GM19372 (cell line): Measurements from ENCODE around the gene SLC20A1.
"Not testable (repeated sequence)": the region's sequence is repeated elsewhere in the genome, so short reads cannot be mapped to it uniquely, and the experiment has no call there.

ENCODE experiments used
- ATAC-seq: cut with Tn5 transposase; IDR thresholded peaks from one replicate; pipeline ENCODE4 v1.9.1; 2021; ENCODE audit warnings: mild to moderate bottlenecking, low read depth, moderate library complexity; ENCODE audit not compliant: unreplicated experiment

SLC20A1 gene

DNA sequence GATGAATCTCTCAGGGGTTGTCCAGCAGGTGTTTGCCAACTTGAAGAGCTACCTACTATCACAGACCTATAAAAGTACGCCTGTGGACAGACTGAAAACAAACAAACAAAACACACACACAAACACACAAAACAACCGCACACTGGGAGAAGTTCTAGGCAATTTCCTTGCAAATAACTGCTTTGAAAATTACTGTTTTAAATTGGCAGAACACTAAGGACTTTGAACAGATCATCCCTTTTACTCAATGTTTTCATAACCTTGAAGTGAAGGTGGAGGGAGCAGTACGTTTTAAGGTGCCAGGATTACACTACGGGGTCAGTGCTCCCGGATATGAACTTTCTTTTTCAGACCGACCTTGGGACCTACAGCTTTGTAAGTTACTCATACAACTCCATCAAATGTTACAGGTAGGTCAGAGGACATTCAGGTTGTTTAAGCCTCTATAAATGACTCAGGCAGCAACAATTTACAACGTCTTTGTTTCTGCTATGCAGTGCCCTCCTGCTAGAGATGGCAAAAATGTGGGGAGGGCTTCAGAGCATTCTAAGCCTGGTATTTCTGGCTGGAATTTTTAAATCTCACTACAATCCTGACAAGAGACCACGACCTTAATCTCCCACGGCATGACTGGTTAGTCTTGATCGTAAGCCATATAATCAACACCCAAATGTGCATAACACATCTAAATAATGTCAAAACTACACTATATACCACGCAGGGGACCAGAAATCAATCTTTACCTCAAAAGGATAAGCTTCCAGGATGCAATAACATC lies 1.4 kb upstream of the SLC20A1 start:
- no peak for ATAC-seq

DNA sequence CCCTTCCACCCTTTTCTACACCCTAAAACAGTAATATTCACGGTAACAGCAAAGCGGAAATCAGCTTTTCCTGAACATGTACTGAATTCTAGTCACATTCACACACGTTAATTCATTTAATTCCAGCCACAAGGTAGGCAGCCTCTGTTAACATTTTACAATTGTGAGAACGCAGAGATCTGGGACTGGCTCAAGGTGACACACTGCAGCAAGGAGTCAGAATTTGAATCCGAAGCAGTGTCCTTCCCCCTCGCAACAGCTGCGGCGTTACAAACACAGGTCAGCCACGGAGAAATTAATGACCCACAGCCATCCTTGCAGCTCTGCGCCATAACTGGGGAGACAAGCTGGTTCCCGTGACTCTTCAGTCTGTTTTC lies 818 bp upstream of the SLC20A1 start:
- no peak for ATAC-seq

DNA sequence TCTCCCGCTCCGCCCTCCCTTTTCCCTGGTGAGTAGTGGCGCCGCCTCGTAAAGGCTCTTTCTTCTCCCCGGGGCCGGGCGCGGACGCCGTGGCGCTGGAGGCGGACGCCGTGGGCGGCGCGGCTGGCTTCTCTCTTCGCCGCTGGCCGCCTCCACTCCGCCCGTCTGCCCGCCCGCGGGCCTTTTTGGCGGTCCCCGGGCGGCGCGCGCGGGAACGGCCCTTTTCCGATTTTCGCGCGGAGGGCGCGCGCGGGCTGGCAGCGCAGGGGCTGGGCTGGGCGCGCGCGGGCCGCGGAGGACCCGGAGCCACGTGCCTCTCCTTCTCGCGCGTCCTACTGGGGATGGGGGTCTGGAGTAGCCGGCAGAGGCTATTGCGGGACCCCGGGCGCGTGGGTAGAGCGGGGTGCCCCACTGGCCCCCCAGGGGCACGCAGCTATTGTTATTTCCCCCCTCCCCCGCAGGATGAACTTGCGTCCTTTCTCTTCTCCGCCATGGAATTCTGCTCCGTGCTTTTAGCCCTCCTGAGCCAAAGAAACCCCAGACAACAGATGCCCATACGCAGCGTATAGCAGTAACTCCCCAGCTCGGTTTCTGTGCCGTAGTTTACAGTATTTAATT lies 472 bp downstream of the SLC20A1 start:
- ATAC-seq: peak; percentile 26

DNA sequence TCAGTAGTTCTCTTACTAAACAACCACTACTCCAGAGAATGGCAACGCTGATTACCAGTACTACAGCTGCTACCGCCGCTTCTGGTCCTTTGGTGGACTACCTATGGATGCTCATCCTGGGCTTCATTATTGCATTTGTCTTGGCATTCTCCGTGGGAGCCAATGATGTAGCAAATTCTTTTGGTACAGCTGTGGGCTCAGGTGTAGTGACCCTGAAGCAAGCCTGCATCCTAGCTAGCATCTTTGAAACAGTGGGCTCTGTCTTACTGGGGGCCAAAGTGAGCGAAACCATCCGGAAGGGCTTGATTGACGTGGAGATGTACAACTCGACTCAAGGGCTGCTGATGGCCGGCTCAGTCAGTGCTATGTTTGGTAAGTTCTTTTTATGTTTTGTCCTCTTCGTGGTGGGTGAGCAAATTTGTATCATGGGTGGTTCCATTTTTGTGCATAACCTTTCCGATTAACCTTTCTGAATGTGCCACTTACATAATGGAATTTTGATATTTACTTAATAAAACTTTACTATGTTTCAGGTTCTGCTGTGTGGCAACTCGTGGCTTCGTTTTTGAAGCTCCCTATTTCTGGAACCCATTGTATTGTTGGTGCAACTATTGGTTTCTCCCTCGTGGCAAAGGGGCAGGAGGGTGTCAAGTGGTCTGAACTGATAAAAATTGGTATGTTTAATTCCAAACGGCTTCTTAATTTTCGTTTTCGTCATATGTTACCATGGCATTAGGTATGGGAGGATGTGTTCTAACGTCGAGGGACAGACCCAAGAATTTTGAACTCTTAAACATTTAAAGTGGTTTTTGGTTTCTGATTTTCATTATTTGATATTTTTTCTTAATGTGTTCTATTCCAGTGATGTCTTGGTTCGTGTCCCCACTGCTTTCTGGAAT lies 1.3 kb downstream of the SLC20A1 start:
- no peak for ATAC-seq

DNA sequence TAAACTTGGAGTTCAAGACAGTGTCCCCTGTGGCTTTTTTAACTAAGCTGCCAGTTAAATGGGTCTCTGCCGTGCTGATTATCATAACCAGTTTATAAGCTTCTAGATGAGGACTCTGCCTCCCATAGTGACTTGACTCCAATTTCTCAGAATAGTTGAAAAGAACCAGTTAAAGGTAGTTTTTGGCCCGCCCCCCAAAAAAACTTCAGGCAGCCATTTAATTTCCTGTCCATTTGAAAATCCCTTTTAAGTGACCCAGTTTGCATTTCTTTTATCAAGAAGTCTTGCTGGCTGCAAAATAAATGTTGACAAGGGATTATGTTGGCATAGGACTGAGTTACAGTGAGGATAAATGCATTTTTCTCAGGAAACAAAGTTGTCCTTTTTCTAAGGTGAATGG lies 2.3 kb downstream of the SLC20A1 start:
- ATAC-seq: no peak

DNA sequence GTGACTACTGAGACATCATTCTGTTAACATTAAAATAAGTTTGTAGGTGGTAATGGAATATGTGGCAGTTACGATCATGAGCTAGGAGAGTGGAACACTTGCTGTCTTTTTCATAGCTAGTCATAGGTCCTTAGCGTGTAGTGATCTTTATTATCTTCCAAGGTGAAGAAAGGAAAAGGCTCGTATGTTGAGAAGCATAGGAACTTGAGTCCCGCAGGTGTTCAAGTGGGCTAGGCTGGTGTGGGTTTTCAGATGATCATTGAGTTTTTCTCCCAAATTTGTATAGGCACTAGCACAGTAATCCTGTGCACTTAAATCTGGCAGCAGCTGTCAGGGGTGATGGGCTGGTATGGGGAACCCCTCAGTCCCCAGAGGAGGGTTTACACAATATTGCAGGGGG lies 10.9 kb downstream of the SLC20A1 start:
- no peak for ATAC-seq

DNA sequence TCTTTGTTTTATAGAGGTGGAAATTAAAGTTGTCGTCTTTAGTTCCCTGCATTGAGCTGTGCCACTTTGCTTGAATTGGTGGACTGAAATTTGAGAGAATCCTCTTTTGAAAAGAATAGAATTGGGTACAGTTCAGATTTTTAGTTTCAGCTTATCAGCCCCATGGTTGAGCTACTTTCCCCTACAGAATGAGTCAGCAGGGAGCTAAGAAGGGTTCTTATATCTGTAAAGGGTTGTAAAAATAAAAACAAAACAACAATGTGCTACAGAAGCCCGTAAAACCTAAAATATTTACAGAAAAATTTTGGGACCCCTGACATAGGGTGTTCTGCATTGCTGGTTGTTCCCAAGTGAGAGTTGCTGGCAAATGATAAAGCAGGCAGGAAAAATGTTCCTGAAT lies 12.6 kb downstream of the SLC20A1 start:
- no peak for ATAC-seq

DNA sequence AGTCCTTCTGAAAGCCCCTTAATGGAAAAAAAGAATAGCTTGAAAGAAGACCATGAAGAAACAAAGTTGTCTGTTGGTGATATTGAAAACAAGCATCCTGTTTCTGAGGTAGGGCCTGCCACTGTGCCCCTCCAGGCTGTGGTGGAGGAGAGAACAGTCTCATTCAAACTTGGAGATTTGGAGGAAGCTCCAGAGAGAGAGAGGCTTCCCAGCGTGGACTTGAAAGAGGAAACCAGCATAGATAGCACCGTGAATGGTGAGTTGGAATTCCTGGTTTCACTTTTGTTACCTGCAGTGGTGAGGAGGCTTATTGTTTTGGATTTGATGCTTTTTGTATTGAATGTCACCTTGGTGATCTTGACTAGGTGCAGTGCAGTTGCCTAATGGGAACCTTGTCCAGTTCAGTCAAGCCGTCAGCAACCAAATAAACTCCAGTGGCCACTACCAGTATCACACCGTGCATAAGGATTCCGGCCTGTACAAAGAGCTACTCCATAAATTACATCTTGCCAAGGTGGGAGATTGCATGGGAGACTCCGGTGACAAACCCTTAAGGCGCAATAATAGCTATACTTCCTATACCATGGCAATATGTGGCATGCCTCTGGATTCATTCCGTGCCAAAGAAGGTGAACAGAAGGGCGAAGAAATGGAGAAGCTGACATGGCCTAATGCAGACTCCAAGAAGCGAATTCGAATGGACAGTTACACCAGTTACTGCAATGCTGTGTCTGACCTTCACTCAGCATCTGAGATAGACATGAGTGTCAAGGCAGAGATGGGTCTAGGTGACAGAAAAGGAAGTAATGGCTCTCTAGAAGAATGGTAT lies 13.3 kb downstream of the SLC20A1 start:
- no peak for ATAC-seq

DNA sequence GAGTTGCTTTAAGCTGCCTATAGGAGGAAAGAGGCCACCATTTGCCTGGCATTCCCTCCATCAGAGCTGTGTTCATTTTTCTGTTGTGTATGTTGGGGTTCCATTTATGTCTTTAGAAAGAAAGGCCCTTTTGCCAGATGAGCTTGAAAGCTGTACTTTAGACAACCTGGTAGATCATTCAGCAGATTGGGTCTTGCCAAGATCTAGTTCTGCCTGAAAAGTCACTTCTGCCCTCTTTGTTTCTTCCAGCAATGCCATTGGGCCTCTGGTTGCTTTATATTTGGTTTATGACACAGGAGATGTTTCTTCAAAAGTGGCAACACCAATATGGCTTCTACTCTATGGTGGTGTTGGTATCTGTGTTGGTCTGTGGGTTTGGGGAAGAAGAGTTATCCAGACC lies 14.4 kb downstream of the SLC20A1 start:
- ATAC-seq: no peak

DNA sequence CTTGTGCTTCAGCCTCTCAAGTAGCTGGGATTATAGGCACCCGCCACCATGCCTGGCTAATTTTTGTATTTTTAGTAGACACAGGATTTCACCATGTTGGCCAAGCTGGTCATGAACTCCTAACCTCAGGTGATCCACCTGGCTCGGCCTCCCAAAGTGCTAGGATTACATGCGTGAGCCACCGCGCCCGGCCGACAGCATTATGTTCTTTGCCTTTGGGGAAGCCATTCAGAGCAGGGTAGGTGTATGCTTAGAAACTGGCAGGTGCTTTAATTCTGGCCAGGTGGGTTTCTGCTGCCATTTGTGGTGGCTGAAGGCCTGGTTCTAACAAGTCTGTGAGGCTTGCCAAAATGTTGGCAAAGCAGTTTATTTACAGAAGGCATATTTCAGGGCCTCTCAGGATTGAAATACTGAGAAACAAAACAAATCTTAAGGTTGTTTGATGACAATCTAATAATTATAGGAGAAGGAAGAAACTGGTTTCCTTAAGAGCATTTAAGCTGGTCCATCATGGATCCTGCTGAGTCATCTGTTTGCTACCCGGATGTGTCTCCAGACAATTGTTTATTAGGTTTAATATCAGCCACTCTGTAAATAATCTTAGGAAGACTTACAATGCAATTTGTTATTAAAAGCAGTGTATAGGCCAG lies 16.0 kb downstream of the SLC20A1 start:
- no peak for ATAC-seq

DNA sequence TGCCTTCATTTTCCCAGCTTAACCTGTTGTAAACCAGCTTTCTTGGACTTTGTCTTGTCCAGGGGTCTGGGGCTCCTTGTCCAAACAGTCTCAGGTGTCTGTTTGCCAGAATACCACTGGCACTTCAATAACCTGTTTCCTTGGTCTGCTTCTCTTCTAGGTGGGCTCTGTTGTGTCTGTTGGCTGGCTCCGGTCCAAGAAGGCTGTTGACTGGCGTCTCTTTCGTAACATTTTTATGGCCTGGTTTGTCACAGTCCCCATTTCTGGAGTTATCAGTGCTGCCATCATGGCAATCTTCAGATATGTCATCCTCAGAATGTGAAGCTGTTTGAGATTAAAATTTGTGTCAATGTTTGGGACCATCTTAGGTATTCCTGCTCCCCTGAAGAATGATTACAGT lies 17.0 kb downstream of the SLC20A1 start:
- ATAC-seq: no peak

DNA sequence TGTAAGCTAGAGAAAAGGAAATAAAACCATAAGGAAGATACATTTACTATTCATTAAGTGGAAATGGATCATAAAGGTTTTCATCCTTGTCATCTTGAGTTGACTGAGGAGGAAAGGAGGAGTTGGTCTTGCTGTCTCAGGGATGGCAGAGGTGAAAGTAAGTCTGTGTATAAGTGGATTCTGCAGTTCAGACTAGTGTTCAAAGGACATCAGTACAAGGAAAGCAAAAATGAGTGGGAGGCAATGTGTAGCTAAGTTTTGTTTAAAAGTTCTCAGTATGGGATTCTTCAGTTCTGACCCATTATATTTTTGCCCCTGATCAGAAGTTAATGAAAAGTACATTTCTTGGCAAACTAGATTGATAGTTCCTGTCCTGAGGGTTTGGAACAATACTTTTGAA lies 18.9 kb downstream of the SLC20A1 start:
- no peak for ATAC-seq

DNA sequence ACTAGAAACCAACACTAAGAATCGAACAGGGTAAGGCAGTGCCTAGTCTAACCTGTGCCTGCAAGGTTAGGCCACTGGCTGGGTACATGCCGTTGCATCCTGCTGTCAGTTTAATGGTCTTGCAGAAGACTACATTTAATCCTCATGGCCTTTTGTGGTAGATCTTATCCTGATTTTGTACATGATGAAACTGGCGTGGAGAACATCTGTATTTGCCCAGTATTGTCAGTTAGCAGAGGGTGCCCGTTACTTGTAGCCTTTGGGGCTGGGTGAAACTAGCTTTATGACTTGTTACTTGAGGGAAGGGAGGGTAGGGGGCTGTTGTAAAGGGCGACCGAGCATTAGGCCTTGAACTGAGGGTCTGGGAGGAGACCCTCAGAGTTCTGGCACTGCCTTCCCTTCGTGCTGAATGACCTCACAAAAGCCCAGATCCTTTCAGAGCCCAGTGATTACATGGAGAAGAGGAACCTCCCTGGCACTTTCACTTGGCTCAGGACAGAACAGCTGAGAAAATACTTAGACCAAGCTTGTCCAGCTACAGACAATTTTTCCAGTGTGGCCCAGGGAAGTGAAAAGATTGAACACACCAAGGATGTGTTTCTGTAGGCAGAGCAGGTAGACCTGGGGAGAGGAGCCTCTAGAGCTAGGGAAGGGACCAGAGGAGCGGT lies 19.5 kb downstream of the SLC20A1 start:
- no peak for ATAC-seq

DNA sequence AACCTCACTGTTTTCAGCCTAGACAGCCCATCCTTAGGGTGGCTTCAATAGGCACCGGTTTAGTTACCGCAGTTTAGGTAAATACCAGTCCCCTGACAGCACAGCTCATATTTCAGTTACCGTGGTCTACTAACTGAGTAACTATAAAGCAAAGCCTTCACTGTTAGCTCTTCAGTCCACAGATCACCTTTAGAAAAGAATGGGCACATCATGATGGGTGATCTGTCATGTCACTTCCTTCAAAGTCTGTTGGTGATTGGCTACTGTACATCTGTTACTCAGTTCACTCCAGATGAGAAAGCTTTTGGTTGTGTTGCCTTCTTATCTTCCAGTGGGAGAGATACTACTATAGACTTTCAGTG lies 21.0 kb downstream of the SLC20A1 start:
- no peak for ATAC-seq

DNA sequence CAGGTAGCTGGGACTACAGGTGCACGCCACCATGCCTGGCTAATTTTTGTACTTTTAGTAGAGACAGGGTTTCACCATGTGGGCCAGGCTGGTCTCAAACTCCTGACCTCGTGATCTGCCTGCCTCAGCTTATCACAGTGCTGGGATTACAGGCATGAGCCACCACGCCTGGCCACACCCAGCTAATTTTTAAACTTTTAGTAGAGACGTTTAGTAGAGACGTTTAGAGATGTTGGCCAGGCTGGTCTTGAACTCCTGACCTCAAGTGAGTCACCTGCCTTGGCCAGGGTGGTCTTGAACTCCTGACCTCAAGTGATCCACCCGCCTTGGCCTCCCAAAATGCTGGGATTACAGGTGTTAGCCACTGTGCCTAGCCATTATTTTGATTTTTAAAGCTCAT lies 21.8 kb downstream of the SLC20A1 start:
- ATAC-seq: not testable (repeated sequence)

DNA sequence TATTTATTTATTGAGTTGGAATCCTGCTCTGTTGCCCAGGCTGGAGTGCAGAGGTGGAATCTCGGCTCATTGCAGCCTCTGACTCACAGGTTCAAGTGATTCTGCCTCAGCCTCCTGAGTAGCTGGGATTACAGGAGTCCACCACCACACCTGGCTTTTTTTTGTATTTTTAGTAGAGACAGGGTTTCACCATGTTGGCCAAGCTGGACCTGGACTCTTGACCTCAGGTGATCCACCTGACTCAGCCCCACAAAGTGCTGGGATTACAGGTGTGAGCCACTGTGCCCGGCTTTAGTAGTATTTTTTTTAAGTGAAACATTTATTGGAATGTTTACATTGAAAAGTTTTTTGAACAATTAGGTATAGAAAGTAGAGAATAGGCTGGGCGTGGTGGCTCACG lies 23.9 kb downstream of the SLC20A1 start:
- ATAC-seq: no peak

DNA sequence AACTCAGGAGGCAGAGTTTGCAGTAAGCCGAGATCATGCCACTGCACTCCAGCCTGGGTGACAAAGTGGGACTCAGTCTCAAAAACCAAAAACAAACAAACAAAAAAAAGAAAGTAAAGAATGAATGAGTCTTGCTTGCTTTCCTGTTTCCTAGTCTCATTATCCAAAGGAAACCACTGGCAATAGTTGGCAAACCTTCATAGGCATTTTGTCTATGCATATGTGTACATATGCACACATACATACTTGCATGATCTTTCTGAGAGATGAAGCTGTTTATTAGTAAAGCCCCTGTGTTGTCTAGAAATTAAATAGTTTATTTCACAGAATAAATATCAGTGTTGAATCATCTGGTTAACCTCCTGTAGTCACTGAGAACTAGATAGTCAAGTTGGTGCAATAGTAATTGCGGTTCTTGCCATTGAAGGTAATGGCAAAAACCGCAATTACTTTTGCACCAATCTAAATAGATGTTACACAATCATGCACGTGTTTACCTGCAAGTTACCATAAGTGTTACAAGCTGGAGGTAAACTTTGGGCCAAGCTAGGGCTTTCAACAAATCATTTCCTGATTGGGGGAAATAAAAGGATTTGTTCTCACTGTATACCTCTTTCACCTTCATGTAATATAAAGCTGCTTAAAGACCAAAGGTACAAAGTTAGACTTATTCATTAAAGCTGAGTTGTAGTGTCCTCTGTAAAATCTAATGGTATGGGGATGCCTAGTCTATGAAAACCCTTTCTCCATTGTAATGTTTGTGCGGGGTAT lies 24.7 kb downstream of the SLC20A1 start:
- no peak for ATAC-seq

DNA sequence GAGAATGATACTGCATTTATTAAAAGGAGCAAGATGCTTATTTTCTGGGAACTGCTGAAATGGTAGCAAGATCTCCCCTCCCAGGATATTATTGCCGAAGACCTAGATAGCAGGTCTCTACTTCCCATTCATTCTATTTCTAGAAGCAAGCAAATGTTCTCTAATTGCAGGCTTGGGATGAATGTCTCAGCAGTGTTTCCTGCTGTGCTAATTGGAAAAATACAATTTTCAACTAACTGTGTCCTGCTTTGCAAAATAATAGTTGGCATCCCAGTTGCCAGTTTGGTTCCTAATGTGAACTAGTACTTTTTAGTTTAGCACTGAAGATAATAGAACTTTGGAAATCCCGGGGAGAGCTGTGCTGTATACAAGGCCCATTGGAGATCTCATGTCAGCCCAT lies 26.1 kb downstream of the SLC20A1 start:
- ATAC-seq: no peak

DNA sequence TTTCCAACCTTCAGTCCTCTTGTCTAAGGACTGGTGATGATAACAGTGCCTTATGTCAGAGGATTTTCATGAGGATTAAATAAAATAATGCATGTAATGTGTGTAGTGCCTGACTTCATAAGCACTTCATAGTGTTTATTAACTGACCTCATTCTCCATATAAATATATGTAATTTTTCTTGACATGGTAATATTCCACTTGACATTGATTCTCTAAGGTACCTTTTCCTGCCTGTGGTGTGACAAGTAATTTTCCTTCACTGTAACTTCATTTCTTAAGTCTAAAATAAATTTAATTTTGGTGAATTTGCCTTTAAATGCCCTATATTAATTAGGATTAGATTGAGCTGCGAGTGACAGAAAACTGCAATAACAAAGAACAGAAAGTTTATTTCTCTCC lies 27.3 kb downstream of the SLC20A1 start:
- no peak for ATAC-seq
